Measurements from ENCODE around the gene SPX. TPM values are rescaled to one million over a fixed set of nuclear protein-coding genes. Genes with fewer than 3 reads are reported as not detected.

Gene SPX
- total and polyA plus RNA-seq, 4 donors: 0.25 to 3.7 (median 0.76) TPM

DNA sequence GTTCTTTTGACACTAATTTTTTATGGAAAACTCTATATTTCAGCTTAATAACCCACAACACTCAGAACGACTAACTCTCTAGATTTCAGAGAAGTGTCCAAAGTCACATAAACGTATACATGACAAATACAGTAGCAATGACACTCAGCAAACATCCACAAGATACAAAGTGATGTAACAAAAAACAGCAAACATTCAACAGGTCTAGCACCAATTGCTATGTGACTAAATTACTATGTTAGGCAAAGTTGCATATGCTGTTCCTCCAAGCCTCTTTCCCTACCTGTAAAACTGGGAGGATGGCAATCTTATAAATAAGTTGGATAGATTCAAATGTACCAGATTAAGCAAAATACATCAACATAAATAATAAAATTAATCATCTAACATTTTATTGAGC lies 26.3 kb upstream of the SPX start:
- Histone ChIP-seq H3K9me3 (ENCODE audit: control insufficient read depth in 4 of 4, low read length in 3 of 4) (no peaks in the 10 kb centered on the region), H3K27me3 (ENCODE audit: control insufficient read depth in 4 of 4, insufficient read depth in 4 of 4, low read length in 3 of 4) (no peaks in the 10 kb centered on the region), H3K36me3 (ENCODE audit: control insufficient read depth in 4 of 4, insufficient read depth in 3 of 4, low read depth in 1 of 4, low read length in 3 of 4) (peaks cover 4 to 26% (median 18%) of the 10 kb centered on the region in 4 donors), H3K9ac (ENCODE audit: low read depth in 1 of 2, low read length in 2 of 2) (no peak overlapping the region), H3K4me1 (ENCODE audit: control insufficient read depth in 4 of 4, insufficient read depth in 4 of 4, low read length in 3 of 4) (peaks cover 4 to 24% (median 20%) of the 10 kb centered on the region in 4 donors), H3K27ac (ENCODE audit: low read depth in 1 of 2, low read length in 2 of 2) (no peak overlapping the region), H3K4me3 (ENCODE audit: low read depth in 1 of 3, low read length in 3 of 3) (no peak overlapping the region)
- TF ChIP-seq SP1 (IDR thresholded peaks at IDR 0.05) (no peak), RAD21 (IDR thresholded peaks at IDR 0.05) (no peak), TAF1 (conservative IDR thresholded peaks at IDR 0.05) (no peak), NR2F2 (IDR thresholded peaks at IDR 0.05) (no peak), FOXA1 (IDR thresholded peaks at IDR 0.05) (no peak), HNF4G (IDR thresholded peaks at IDR 0.05) (no peak), EGR1 (IDR thresholded peaks at IDR 0.05; ENCODE audit: low read depth in 2 of 2) (no peak), REST (IDR thresholded peaks at IDR 0.05) (no peak), RXRA (IDR thresholded peaks at IDR 0.05) (no peak), GABPA (IDR thresholded peaks at IDR 0.05 in 1 of 2, conservative IDR thresholded peaks at IDR 0.05 in 1 of 2) (no peak), ZBTB33 (IDR thresholded peaks at IDR 0.05) (no peak), JUND (IDR thresholded peaks at IDR 0.05) (no peak), MAX (IDR thresholded peaks at IDR 0.05) (no peak), FOXA2 (IDR thresholded peaks at IDR 0.05) (no peak), ATF3 (IDR thresholded peaks at IDR 0.05) (no peak)
- TF ChIP-seq, protein P1, sequence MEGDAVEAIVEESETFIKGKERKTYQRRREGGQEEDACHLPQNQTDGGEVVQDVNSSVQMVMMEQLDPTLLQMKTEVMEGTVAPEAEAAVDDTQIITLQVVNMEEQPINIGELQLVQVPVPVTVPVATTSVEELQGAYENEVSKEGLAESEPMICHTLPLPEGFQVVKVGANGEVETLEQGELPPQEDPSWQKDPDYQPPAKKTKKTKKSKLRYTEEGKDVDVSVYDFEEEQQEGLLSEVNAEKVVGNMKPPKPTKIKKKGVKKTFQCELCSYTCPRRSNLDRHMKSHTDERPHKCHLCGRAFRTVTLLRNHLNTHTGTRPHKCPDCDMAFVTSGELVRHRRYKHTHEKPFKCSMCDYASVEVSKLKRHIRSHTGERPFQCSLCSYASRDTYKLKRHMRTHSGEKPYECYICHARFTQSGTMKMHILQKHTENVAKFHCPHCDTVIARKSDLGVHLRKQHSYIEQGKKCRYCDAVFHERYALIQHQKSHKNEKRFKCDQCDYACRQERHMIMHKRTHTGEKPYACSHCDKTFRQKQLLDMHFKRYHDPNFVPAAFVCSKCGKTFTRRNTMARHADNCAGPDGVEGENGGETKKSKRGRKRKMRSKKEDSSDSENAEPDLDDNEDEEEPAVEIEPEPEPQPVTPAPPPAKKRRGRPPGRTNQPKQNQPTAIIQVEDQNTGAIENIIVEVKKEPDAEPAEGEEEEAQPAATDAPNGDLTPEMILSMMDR (IDR thresholded peaks at IDR 0.05; ENCODE audit: low read depth, low read length, missing input control): no peak
- WGBS: 81% methylated on average over 2 of the region's 2 CpGs
- no peak for DNase-seq (ENCODE audit: low spot score)

DNA sequence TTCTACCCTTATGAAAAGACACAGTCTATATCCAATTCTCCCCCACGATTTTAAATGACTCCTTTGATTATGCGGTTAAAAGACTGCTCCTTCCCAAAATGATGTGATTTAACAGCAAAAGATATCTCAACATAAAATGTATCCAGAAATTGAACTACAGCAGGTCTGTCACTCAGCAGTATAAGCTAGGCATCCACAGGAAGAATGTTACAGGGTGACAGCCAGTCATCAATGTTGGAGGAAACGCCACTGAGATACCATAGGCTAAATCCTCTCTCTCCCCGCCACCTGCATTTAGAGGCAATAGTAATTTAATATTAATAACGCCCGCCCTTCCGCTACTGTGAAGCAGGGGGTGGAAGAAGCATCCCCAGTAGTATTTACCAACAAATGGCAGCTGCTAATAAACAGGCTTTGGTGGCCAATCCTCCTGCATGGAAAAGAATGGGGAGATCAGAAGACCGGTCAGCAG lies 25.3 kb upstream of the SPX start:
- 13% methylated on average over 8 of the region's 8 CpGs for WGBS
- no peak for TF ChIP-seq EGR1 (IDR thresholded peaks at IDR 0.05; ENCODE audit: low read depth in 2 of 2)
- TF ChIP-seq MAX (IDR thresholded peaks at IDR 0.05): no peak
- TF ChIP-seq FOXA2 (IDR thresholded peaks at IDR 0.05): no peak
- no peak for TF ChIP-seq FOXA1 (IDR thresholded peaks at IDR 0.05)
- TF ChIP-seq GABPA (IDR thresholded peaks at IDR 0.05 in 1 of 2, conservative IDR thresholded peaks at IDR 0.05 in 1 of 2): no peak
- no peak for TF ChIP-seq ATF3 (IDR thresholded peaks at IDR 0.05)
- no peak for TF ChIP-seq JUND (IDR thresholded peaks at IDR 0.05)
- no peak for TF ChIP-seq YY1 (IDR thresholded peaks at IDR 0.05)
- no peak for TF ChIP-seq NR2F2 (IDR thresholded peaks at IDR 0.05)
- TF ChIP-seq, protein P1 (IDR thresholded peaks at IDR 0.05; ENCODE audit: low read depth, low read length, missing input control): no peak
- no peak for TF ChIP-seq RXRA (IDR thresholded peaks at IDR 0.05)
- no peak for TF ChIP-seq TAF1 (conservative IDR thresholded peaks at IDR 0.05)
- no peak for TF ChIP-seq RAD21 (IDR thresholded peaks at IDR 0.05)
- TF ChIP-seq SP1 (IDR thresholded peaks at IDR 0.05): no peak

More for the DNA sequence above, 25.3 kb upstream of the SPX start:
- Histone ChIP-seq H3K4me1 (ENCODE audit: control insufficient read depth in 4 of 4, insufficient read depth in 4 of 4, low read length in 3 of 4) (peaks cover 4 to 28% (median 20%) of the 10 kb centered on the region in 4 donors), H3K27ac (ENCODE audit: low read depth in 1 of 2, low read length in 2 of 2) (peak overlapping the region; percentile 64 to 66), H3K36me3 (ENCODE audit: control insufficient read depth in 4 of 4, insufficient read depth in 3 of 4, low read depth in 1 of 4, low read length in 3 of 4) (peaks cover 3 to 22% (median 13%) of the 10 kb centered on the region in 4 donors), H3K27me3 (ENCODE audit: control insufficient read depth in 4 of 4, insufficient read depth in 4 of 4, low read length in 3 of 4) (no peaks in the 10 kb centered on the region), H3K9ac (ENCODE audit: low read depth in 1 of 2, low read length in 2 of 2) (peak overlapping the region; percentile 68 to 73), H3K4me3 (ENCODE audit: low read depth in 1 of 3, low read length in 3 of 3) (peak overlapping the region; percentile 74 to 90 (median 83)), H3K9me3 (ENCODE audit: control insufficient read depth in 4 of 4, low read length in 3 of 4) (no peaks in the 10 kb centered on the region)
- DNase-seq (ENCODE audit: low spot score): no peak
